Measurements from ENCODE around the gene NR6A1.
"Not testable (repeated sequence)": the region's sequence is repeated elsewhere in the genome, so short reads cannot be mapped to it uniquely, and the experiment has no call there.

The NR6A1 gene

GRCh38 chr9:124623966-124624734 lies 147.0 kb downstream of the NR6A1 start:
- in situ Hi-C loops (cut with MboI; ENCODE audit: low pct_unique_long_range_greater_than_20kb, low sequenced_read_pairs, unreplicated experiment) = loop anchor here (10.0 kb wide), 1 partner anchor 751 kb away; no protein-coding TSS in a partner anchor
- no peak for DNase-seq (ENCODE audit: low spot score)
- no peak for TF ChIP-seq CTCF (IDR thresholded peaks at IDR 0.05; ENCODE audit: extremely low read depth, insufficient read depth, missing control alignments)

- no peak for TF ChIP-seq CTCF (IDR thresholded peaks at IDR 0.05; ENCODE audit: extremely low read depth, insufficient read depth, missing control alignments)
- in situ Hi-C loops (cut with MboI; ENCODE audit: low pct_unique_long_range_greater_than_20kb, low sequenced_read_pairs, unreplicated experiment) = loop anchor here (10.0 kb wide), 1 partner anchor 752 kb away; no protein-coding TSS in a partner anchor
- no peak for DNase-seq (ENCODE audit: low spot score)
Observed at GRCh38 chr9:124622882-124623281, 148.2 kb downstream of the NR6A1 start.

GRCh38 chr9:124621371-124622328 lies 149.5 kb downstream of the NR6A1 start:
- in situ Hi-C loops (cut with MboI; ENCODE audit: low pct_unique_long_range_greater_than_20kb, low sequenced_read_pairs, unreplicated experiment) = loop anchor here (10.0 kb wide), 1 partner anchor 753 kb away; no protein-coding TSS in a partner anchor
- DNase-seq (ENCODE audit: low spot score) = no peak
- TF ChIP-seq CTCF (IDR thresholded peaks at IDR 0.05; ENCODE audit: extremely low read depth, insufficient read depth, missing control alignments) = no peak

DNA sequence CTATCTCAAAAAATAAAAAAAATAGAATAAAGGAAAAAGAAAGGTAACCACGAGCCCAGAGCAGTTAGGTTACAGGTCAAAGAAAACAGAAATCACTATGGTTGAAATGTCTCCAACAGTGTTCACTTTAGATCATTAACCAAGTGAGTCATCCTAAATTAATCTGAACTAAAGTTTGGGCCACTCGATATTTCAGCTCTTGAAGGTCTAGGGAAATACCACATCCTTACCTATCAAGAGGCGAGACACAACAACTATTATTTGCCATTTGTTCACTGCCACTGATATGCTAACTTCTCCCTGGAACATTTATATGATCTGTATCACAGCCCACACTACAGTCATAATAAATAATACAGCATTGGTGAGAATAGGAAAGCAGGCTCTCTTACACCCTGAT lies 152.6 kb downstream of the NR6A1 start:
- in situ Hi-C loops (cut with MboI; ENCODE audit: low pct_unique_long_range_greater_than_20kb, low sequenced_read_pairs, unreplicated experiment) = loop anchor here (10.0 kb wide), 1 partner anchor 86 kb away; no protein-coding TSS in a partner anchor
- no peak for TF ChIP-seq CTCF (IDR thresholded peaks at IDR 0.05; ENCODE audit: extremely low read depth, insufficient read depth, missing control alignments)
- DNase-seq (ENCODE audit: low spot score) = no peak

GRCh38 chr9:124617477-124618141 lies 153.5 kb downstream of the NR6A1 start:
- TF ChIP-seq CTCF (IDR thresholded peaks at IDR 0.05; ENCODE audit: extremely low read depth, insufficient read depth, missing control alignments) = peak; percentile 94
- DNase-seq (ENCODE audit: low spot score) = peak; percentile 65
- in situ Hi-C loops (cut with MboI; ENCODE audit: low pct_unique_long_range_greater_than_20kb, low sequenced_read_pairs, unreplicated experiment) = loop anchor here (10.0 kb wide), 1 partner anchor 87 kb away; no protein-coding TSS in a partner anchor

DNA sequence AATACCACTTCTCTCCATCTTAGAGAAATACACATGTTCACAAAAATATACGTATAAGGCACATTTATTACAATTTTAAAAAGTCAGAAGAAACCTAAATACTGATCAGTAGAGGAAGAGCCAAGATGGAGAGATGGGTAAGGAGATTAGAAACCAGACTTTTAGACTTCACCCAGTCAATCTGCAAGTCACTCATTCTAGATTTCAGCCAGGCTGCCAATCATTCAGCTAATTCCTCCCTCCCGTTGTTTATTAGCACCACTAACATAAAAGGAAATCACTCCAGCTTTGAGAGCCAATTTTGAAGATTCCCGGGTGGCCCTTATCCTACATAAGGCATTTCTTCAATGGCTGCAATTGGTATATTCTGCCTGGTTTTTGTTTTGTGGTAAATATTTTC lies 154.2 kb downstream of the NR6A1 start:
- TF ChIP-seq CTCF (IDR thresholded peaks at IDR 0.05; ENCODE audit: extremely low read depth, insufficient read depth, missing control alignments) = no peak
- DNase-seq (ENCODE audit: low spot score) = no peak
- in situ Hi-C loops (cut with MboI; ENCODE audit: low pct_unique_long_range_greater_than_20kb, low sequenced_read_pairs, unreplicated experiment) = loop anchor here (10.0 kb wide), 1 partner anchor 88 kb away; no protein-coding TSS in a partner anchor

GRCh38 chr9:124615840-124616239 lies 155.3 kb downstream of the NR6A1 start:
- DNase-seq (ENCODE audit: low spot score) = not testable (repeated sequence)
- in situ Hi-C loops (cut with MboI; ENCODE audit: low pct_unique_long_range_greater_than_20kb, low sequenced_read_pairs, unreplicated experiment) = loop anchor here (10.0 kb wide), 1 partner anchor 89 kb away; no protein-coding TSS in a partner anchor

Data from GM13977 (cell line).